KMS-11 (cell line): ENCODE results near the gene VGLL2.

ENCODE experiments used
- H2AFZ ChIP-seq: fragments of 200-600 bp; sonication (generic); 2 replicates; pipeline ENCODE4 v1.6.1; 2016; ENCODE audit warnings: antibody characterized with exemption, mixed run types, low read depth
- H3K27ac ChIP-seq: fragments of 200-600 bp; sonication (generic); 2 replicates; pipeline ENCODE4 v1.6.1; 2016; ENCODE audit warnings: mild to moderate bottlenecking, mixed run types
- H3K27me3 ChIP-seq: fragments of 200-600 bp; sonication (generic); 2 replicates; pipeline ENCODE4 v1.6.1; 2017; ENCODE audit warnings: mild to moderate bottlenecking, low read depth, mixed run types, moderate library complexity; ENCODE audit not compliant: insufficient read depth
- H3K36me3 ChIP-seq: fragments of 200-600 bp; sonication (generic); 2 replicates; pipeline ENCODE4 v1.6.1; 2017; ENCODE audit warnings: mild to moderate bottlenecking, mixed run types; ENCODE audit not compliant: insufficient read depth
- H3K4me1 ChIP-seq: fragments of 200-600 bp; sonication (generic); 2 replicates; pipeline ENCODE4 v1.6.1; 2016; ENCODE audit warnings: mild to moderate bottlenecking, low read depth, mixed run types; ENCODE audit not compliant: poor library complexity, severe bottlenecking
- H3K4me2 ChIP-seq: fragments of 200-600 bp; sonication (generic); 2 replicates; pipeline ENCODE4 v1.7.0; 2016; ENCODE audit warnings: mild to moderate bottlenecking, mixed run types
- H3K4me3 ChIP-seq: fragments of 200-600 bp; sonication (generic); IDR thresholded peaks from 2 replicates; pipeline ENCODE4 v1.6.1; 2017; ENCODE audit warnings: low read depth, low read length, mixed read lengths; ENCODE audit not compliant: insufficient read depth
- H3K79me2 ChIP-seq: fragments of 200-600 bp; sonication (generic); 2 replicates; pipeline ENCODE4 v1.6.1; 2016; ENCODE audit warnings: low read depth, mixed run types; ENCODE audit not compliant: insufficient read depth
- H3K9ac ChIP-seq: fragments of 200-600 bp; sonication (generic); 2 replicates; pipeline ENCODE4 v1.6.1; 2016; ENCODE audit warnings: mild to moderate bottlenecking, mixed run types
- H4K20me1 ChIP-seq: fragments of 200-600 bp; sonication (generic); 2 replicates; pipeline ENCODE4 v1.6.1; 2016; ENCODE audit warnings: mild to moderate bottlenecking, mixed run types; ENCODE audit not compliant: insufficient read depth
- TF ChIP-seq, protein P1 (sequence below): fragments of 200-600 bp; sonication (generic); conservative IDR thresholded peaks from 2 replicates; pipeline ENCODE4 v1.6.1; 2017; ENCODE audit warnings: low read depth, mild to moderate bottlenecking, antibody characterized with exemption, low read length, moderate library complexity, mixed read lengths

The VGLL2 gene

DNA sequence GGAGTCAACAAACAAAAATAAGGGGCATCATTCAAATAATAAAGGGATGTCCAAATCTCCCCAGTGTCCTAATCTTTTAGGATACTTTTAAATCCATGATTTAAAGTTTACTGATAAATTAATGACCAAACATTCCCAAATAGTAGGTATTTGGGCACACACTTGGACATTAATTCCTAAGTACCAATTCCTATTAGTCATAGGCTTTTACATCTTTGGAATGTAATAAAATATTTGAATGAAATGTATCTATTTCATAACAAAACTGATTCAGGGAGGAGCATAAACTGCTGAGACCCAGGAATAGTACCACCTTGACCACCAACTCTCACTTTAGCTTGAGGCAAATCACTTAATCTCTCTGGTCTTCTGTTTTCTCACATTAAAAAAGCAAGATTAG is 44.3 kb downstream of the VGLL2 start:
- H2AFZ ChIP-seq, result no peak overlapping the region
- TF ChIP-seq, protein P1, sequence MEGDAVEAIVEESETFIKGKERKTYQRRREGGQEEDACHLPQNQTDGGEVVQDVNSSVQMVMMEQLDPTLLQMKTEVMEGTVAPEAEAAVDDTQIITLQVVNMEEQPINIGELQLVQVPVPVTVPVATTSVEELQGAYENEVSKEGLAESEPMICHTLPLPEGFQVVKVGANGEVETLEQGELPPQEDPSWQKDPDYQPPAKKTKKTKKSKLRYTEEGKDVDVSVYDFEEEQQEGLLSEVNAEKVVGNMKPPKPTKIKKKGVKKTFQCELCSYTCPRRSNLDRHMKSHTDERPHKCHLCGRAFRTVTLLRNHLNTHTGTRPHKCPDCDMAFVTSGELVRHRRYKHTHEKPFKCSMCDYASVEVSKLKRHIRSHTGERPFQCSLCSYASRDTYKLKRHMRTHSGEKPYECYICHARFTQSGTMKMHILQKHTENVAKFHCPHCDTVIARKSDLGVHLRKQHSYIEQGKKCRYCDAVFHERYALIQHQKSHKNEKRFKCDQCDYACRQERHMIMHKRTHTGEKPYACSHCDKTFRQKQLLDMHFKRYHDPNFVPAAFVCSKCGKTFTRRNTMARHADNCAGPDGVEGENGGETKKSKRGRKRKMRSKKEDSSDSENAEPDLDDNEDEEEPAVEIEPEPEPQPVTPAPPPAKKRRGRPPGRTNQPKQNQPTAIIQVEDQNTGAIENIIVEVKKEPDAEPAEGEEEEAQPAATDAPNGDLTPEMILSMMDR, result no peak
- H3K4me1 ChIP-seq, result no peaks in the 10 kb centered on the region
- no peak overlapping the region for H3K4me2 ChIP-seq
- no peaks in the 10 kb centered on the region for H3K79me2 ChIP-seq
- no peaks in the 10 kb centered on the region for H3K27me3 ChIP-seq
- no peaks in the 10 kb centered on the region for H3K36me3 ChIP-seq
- H3K4me3 ChIP-seq, result no peak overlapping the region
- H3K9ac ChIP-seq, result no peak overlapping the region
- no peak overlapping the region for H3K27ac ChIP-seq
- H4K20me1 ChIP-seq, result no peaks in the 10 kb centered on the region

DNA sequence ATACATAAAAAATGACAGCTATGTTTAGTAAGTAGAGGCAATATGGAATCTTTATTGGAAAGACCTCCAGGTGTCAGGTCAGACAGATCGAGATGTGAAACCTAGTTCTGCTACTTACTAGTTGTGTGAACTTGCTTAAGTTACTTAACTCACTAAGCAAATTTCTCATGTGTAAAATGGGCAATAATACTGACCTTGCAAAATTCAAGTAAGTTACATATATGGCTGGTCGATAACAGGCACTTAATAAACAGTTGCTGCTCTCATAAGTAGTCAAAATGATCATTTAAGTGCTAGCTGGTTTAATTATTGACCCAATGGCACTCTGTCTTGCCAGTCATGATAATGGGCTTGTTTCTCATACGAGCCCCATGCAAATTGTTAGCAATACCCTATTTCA is 46.0 kb downstream of the VGLL2 start:
- no peaks in the 10 kb centered on the region for H3K79me2 ChIP-seq
- TF ChIP-seq, protein P1, result no peak
- H3K9ac ChIP-seq, result no peak overlapping the region
- H2AFZ ChIP-seq, result no peak overlapping the region
- no peak overlapping the region for H3K4me2 ChIP-seq
- H3K27me3 ChIP-seq, result no peaks in the 10 kb centered on the region
- H3K27ac ChIP-seq, result no peak overlapping the region
- H3K4me1 ChIP-seq, result no peaks in the 10 kb centered on the region
- no peak overlapping the region for H3K4me3 ChIP-seq
- H3K36me3 ChIP-seq, result no peaks in the 10 kb centered on the region
- no peaks in the 10 kb centered on the region for H4K20me1 ChIP-seq

DNA sequence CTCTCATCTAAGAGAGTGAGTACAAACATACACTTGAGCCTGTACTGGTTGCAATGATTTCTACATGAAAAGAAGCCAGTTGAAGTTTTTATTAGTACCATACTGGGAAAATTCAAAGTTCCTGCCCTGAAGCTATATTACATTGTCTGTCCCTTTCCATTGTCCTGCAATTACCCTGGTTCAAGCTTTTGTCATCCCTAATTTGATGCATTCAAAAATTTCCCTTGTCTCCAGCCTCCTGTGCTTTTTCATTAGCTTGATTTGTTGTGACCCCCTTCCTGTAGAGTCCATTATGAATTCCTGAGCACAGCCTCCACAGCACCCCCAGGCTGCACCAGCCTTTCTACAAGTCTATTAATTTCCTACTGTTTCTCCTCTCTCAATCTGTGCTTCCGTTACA is 46.4 kb downstream of the VGLL2 start:
- H4K20me1 ChIP-seq, result no peaks in the 10 kb centered on the region
- no peak overlapping the region for H3K9ac ChIP-seq
- no peaks in the 10 kb centered on the region for H3K4me1 ChIP-seq
- H3K4me3 ChIP-seq, result no peak overlapping the region
- H3K27me3 ChIP-seq, result no peaks in the 10 kb centered on the region
- TF ChIP-seq, protein P1, result no peak
- no peaks in the 10 kb centered on the region for H3K36me3 ChIP-seq
- no peaks in the 10 kb centered on the region for H3K79me2 ChIP-seq
- no peak overlapping the region for H3K27ac ChIP-seq
- no peak overlapping the region for H3K4me2 ChIP-seq
- H2AFZ ChIP-seq, result no peak overlapping the region

DNA sequence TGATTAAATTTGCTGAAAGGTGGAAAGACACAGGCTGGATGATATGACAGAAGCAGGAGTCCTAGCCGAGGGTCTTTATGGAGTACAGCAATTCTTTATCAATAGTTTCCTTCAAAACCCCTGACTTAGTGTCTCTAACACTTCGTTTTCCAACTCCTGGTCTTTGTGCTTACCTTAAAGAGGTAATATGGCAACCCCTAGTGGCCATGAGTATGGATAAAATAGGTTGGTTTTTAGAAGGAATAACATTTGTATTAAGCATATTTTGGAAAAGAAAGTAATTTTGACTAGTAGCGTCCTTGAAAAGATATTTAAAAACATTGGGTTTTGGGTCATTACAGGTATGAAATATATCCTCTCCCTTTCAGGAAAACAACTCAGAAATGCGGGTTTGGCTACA is 51.9 kb downstream of the VGLL2 start:
- TF ChIP-seq, protein P1, result peak; percentile 52
- no peak overlapping the region for H3K27ac ChIP-seq

More for the DNA sequence above, 51.9 kb downstream of the VGLL2 start:
- Histone ChIP-seq H3K79me2 (no peaks in the 10 kb centered on the region), H2AFZ (no peak overlapping the region), H3K27me3 (no peaks in the 10 kb centered on the region), H3K4me3 (no peak overlapping the region), H4K20me1 (no peaks in the 10 kb centered on the region), H3K36me3 (no peaks in the 10 kb centered on the region), H3K4me1 (no peaks in the 10 kb centered on the region), H3K4me2 (no peak overlapping the region), H3K9ac (no peak overlapping the region)
